HG02870 (cell line): ENCODE measurements around the gene RNPEPL1.
A peak's percentile ranks its signal among the peaks of the same experiment; 100 is the strongest.
"Not testable (repeated sequence)": the region's sequence is repeated elsewhere in the genome, so short reads cannot be mapped to it uniquely, and the experiment has no call there.

Source experiments
- ATAC-seq: cut with Tn5 transposase; IDR thresholded peaks from one replicate; pipeline ENCODE4 v1.9.1; 2021; ENCODE audit warnings: mild to moderate bottlenecking, moderate library complexity; ENCODE audit not compliant: unreplicated experiment

RNPEPL1 gene

GRCh38 chr2:240532031-240532775 lies 36.1 kb upstream of the RNPEPL1 start:
- no peak for ATAC-seq

- no peak for ATAC-seq
These were observed 30.1 kb upstream of the RNPEPL1 start for GRCh38 chr2:240538031-240538780.

DNA sequence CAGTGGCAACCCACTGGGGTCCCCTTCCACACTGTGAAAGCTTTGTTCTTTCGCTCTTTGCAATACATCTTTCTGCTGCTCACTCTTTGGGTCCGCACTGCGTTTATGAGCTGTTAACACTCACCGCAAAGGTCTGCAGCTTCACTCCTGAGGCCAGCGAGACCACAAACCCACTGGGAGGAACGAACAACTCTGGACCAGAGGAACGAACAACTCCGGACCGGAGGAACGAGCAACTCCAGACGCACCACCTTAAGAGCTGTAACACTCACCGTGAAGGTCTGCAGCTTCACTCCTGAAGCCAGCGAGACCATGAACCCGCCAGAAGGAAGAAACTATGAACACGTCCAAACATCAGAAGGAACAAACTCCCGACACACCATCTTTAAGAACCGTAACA lies 29.2 kb upstream of the RNPEPL1 start:
- not testable (repeated sequence) for ATAC-seq

GRCh38 chr2:240539906-240540305 lies 28.4 kb upstream of the RNPEPL1 start:
- no peak for ATAC-seq

- ATAC-seq: no peak
These were observed 17.0 kb upstream of the RNPEPL1 start for GRCh38 chr2:240551288-240551687.

DNA sequence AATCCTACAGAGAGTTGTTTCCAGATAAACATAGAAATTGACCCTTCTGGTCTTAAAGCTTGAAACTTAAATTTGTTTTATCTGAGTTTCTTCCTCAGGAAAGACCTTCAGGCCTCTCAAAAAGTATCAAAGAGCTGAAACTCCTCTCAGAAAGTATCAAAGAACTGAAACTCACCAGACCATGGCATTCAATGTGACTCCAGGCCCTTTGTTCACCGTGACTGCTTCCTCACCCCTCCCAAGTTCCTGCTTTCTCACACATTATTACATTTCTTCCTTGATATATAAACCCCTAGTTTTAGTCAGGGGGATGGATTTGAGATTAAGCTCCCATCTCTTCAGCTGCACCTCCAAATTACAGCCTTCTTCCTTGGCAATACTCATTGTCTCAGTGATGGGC lies 16.5 kb upstream of the RNPEPL1 start:
- ATAC-seq: no peak

GRCh38 chr2:240553956-240554480 lies 14.3 kb upstream of the RNPEPL1 start:
- ATAC-seq: no peak

DNA sequence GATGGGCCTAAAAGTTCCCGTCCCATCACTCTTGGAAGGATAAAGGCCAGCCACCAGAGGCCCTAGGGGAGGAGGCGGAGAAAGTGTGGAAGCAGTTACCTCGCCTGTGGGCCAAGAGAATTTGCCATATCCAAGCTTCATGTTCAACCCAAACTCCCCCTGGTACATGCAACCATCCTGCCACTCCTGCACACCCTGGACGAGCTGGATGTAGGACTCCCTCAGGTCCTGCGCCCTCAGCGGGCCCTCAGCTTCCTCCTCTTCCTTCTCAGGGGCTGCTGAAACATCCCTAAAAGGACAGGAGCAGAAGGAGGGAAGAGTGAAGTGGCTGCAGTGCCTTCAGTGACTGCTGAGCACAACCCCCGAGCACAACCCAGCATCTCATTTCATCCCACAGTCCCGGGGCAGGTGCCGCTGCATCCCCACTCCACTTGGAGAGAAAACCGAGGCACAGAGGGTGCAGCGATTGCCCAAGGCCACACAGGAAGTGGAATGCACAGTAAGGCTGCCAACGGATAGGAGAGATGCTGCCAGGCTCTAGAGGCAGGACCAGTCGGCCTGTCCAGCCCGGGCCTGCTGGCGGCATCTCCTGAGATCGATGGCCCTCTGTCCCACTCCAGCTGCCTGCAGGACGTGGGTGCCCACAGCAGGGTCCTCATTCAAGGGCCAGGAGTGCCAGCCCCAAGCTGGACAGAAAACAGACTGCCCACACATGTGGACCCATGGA lies 13.4 kb upstream of the RNPEPL1 start:
- no peak for ATAC-seq

GRCh38 chr2:240555541-240556250 lies 12.6 kb upstream of the RNPEPL1 start:
- ATAC-seq: no peak

DNA sequence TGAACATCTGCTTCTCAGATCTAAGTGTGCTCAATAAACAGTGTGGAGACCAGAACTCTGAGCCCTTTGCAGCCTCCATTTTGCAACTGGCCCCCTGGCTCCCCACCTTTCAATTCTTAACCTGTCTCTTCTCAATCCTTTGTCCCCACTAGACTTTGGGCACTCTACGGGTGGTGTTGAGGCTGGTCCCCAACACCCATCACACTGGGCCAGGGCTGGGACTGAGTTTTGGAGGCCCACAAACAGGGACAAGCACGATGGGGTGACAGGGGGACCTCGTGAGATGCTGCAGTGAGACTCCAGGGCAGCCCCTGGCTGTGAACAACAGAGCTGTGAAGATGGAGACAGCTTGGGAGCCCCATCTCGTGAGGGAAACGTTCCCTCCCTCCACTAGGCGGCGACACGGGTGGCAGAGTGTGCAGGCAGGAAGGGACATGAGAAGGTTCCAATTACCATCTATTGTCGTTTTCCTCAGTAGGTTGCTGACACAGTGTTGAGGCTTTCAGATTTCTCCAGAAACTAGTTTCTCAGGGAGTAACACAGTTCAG lies 11.7 kb upstream of the RNPEPL1 start:
- no peak for ATAC-seq

- no peak for ATAC-seq
These were observed 11.1 kb upstream of the RNPEPL1 start for GRCh38 chr2:240557101-240557751.

GRCh38 chr2:240557808-240558207 lies 10.5 kb upstream of the RNPEPL1 start, which contains the start of gene ANKMY1:
TSS of gene ANKMY1 (minus strand) at chr2:240557988. CDS start at chr2:240557335, 653 bp downstream.
- no peak for ATAC-seq

- ATAC-seq: no peak
These were observed 10.0 kb upstream of the RNPEPL1 start for GRCh38 chr2:240558236-240558761.

DNA sequence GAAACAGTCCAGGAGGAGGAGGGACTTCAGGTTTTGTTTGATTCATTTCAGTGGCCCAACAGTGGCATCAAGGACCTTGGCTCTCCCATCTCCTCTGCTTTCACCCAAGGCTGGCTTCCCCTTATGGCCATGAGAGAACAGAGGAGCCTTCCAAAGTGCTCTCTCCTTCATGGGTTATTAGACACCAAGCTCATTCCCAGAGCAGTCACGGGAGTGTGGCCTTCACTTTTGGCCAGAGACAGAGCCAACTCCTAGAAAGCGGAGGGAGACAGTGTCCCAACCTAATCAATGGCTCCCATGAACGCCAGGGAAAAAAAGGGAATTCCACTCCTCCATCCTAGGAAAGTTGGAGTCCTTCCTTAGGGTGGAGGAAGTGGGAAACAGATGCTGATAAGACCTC lies 9.0 kb upstream of the RNPEPL1 start:
- ATAC-seq: no peak

GRCh38 chr2:240560084-240560479 lies 8.2 kb upstream of the RNPEPL1 start, which contains the start of gene DUSP28:
TSS of gene DUSP28 (plus strand) at chr2:240560357. CDS start at chr2:240560685, 328 bp downstream.
- ATAC-seq: peak; percentile 48

DNA sequence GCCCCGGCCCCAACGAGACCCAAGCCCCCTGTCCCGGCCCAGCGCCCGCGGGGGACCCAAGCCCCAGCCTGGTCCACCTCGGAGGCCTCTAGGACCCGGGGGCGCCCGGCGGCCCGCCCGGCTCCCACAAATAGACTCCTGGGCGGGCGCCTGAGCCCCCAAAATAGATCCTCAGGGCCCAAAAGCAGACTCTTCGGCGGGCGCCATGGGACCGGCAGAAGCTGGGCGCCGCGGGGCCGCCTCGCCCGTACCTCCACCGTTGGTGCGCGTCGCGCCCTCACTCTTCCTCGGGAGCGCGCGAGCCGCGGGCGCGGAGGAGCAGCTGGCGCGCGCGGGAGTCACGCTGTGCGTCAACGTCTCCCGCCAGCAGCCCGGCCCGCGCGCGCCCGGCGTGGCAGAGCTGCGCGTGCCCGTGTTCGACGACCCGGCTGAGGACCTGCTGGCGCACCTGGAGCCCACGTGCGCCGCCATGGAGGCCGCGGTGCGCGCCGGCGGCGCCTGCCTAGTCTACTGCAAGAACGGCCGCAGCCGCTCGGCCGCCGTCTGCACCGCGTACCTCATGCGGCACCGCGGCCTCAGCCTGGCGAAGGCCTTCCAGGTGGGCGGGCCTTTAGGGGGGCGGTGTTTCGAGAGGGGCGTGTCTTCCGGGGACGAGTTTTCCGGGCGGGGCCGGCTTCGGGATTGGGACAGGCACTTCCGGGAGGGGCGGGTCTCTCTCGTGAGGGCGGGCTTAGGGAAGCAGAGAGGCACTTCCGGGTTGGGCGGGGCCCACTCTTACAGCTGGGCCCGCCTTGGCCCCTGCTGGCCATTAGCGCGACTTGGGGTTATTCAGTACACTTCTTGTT lies 7.6 kb upstream of the RNPEPL1 start:
- peak; percentile 57 for ATAC-seq

- ATAC-seq: peak; percentile 2
These were observed 6.8 kb upstream of the RNPEPL1 start for GRCh38 chr2:240561325-240561971.

DNA sequence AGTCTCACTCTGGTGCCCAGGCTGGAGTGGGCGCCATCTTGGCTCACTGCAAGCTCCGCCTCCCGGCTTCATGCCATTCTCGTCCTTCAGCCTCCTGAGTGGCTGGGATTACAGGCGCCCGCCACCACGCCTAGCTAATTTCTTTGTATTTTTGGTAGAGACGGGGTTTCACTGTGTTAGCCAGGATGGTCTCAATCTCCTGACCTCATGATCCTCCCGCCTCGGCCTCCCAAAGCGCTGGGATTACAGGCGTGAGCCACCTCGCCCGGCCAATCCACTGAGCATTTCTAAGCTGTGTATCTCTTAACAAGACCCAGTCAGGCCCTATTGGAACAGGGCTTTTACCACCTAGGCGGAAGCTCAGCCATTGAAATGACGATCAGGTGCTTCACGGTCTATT lies 5.1 kb upstream of the RNPEPL1 start:
- not testable (repeated sequence) for ATAC-seq
